Neutrophil (primary cell): Measurements from ENCODE around the gene LMO7.

Experiments
- H3K27ac ChIP-seq: fragments of 200-600 bp; sonication (generic); 2 replicates; pipeline ENCODE4 v1.5.1; 2016; ENCODE audit warnings: mild to moderate bottlenecking, moderate library complexity
- H3K27me3 ChIP-seq: fragments of 200-600 bp; sonication (generic); 2 replicates; pipeline ENCODE4 v1.6.0; 2016; ENCODE audit warnings: mild to moderate bottlenecking
- H3K36me3 ChIP-seq: fragments of 200-600 bp; sonication (generic); 2 replicates; pipeline ENCODE4 v1.5.1; 2017
- H3K4me1 ChIP-seq, 2 experiments: fragments of 200-600 bp in 1 of 2; sonication (generic) in 1 of 2; 1 replicate in 1 of 2; 2 replicates in 1 of 2; pipeline versions ENCODE4 v1.5.1 to v1.6.1; 2013 to 2016; ENCODE audit warnings: low read depth in 1 of 2, low read length in 1 of 2, mild to moderate bottlenecking in 1 of 2, moderate library complexity in 1 of 2; ENCODE audit not compliant: control insufficient read depth in 1 of 2, insufficient read depth in 1 of 2
- H3K4me3 ChIP-seq, 2 experiments: fragments of 200-600 bp in 1 of 2; sonication (generic) in 1 of 2; 1 replicate in 1 of 2; 2 replicates in 1 of 2; pipeline ENCODE4 v1.5.1; 2013 to 2016; ENCODE audit warnings: low read depth in 1 of 2, low read length in 1 of 2, mild to moderate bottlenecking in 1 of 2, moderate library complexity in 1 of 2
- H3K9me3 ChIP-seq: fragments of 200-600 bp; sonication (generic); 2 replicates; pipeline ENCODE4 v1.5.1; 2016
- CTCF ChIP-seq: fragments of 200-600 bp; sonication (generic); IDR thresholded peaks from 2 replicates; pipeline ENCODE4 v1.5.1; 2016; ENCODE audit warnings: antibody characterized with exemption

Gene LMO7

GRCh38 chr13:75904012-75904411, 267.9 kb downstream of the LMO7 start:
- Histone ChIP-seq H3K9me3 (no peaks in the 10 kb centered on the region), H3K36me3 (no peaks in the 10 kb centered on the region), H3K27me3 (no peaks in the 10 kb centered on the region), H3K4me1 (no peaks in the 10 kb centered on the region), H3K27ac (no peak overlapping the region), H3K4me3 (no peak overlapping the region)
- no peak for TF ChIP-seq CTCF

- Histone ChIP-seq H3K36me3 (no peaks in the 10 kb centered on the region), H3K27ac (no peak overlapping the region), H3K27me3 (no peaks in the 10 kb centered on the region), H3K9me3 (no peaks in the 10 kb centered on the region), H3K4me3 (no peak overlapping the region), H3K4me1 (no peaks in the 10 kb centered on the region)
- TF ChIP-seq CTCF: no peak
Measured at GRCh38 chr13:75906315-75906714, 270.2 kb downstream of the LMO7 start.

- no peaks in the 10 kb centered on the region for H3K9me3 ChIP-seq
- no peak for TF ChIP-seq CTCF
- no peak overlapping the region for H3K27ac ChIP-seq
- H3K27me3 ChIP-seq: no peaks in the 10 kb centered on the region
- H3K36me3 ChIP-seq: no peaks in the 10 kb centered on the region
- no peak overlapping the region for H3K4me3 ChIP-seq
- H3K4me1 ChIP-seq: no peaks in the 10 kb centered on the region
Measured at GRCh38 chr13:75907044-75907443, 270.9 kb downstream of the LMO7 start.

GRCh38 chr13:75908141-75908540, 272.0 kb downstream of the LMO7 start:
- H3K4me1 ChIP-seq: no peaks in the 10 kb centered on the region
- no peak overlapping the region for H3K27ac ChIP-seq
- no peak overlapping the region for H3K4me3 ChIP-seq
- H3K27me3 ChIP-seq: no peaks in the 10 kb centered on the region
- no peak for TF ChIP-seq CTCF
- H3K9me3 ChIP-seq: no peaks in the 10 kb centered on the region
- no peaks in the 10 kb centered on the region for H3K36me3 ChIP-seq
